GM13976 (cell line): Measurements from ENCODE around the gene MLEC.

Source experiments
- DNase-seq: peaks from one replicate; pipeline ENCODE4 v3.0.0; 2012; ENCODE audit warnings: low spot score
- in situ Hi-C: fragments of 300-500 bp; cut with MboI; formaldehyde crosslinking; loops from one replicate; pipeline ENCODE4 v1.12.0; 2022; ENCODE audit warnings: low sequenced_read_pairs, mixed read lengths, inconsistent platforms; ENCODE audit not compliant: unreplicated experiment
- TF ChIP-seq, protein P1 (sequence below): IDR thresholded peaks from 2 replicates; pipeline ENCODE4 v1.5.1; 2012; ENCODE audit warnings: borderline replicate concordance, mild to moderate bottlenecking; ENCODE audit not compliant: insufficient read depth; ENCODE audit errors: extremely low read depth, missing control alignments, control extremely low read depth

MLEC gene

DNA sequence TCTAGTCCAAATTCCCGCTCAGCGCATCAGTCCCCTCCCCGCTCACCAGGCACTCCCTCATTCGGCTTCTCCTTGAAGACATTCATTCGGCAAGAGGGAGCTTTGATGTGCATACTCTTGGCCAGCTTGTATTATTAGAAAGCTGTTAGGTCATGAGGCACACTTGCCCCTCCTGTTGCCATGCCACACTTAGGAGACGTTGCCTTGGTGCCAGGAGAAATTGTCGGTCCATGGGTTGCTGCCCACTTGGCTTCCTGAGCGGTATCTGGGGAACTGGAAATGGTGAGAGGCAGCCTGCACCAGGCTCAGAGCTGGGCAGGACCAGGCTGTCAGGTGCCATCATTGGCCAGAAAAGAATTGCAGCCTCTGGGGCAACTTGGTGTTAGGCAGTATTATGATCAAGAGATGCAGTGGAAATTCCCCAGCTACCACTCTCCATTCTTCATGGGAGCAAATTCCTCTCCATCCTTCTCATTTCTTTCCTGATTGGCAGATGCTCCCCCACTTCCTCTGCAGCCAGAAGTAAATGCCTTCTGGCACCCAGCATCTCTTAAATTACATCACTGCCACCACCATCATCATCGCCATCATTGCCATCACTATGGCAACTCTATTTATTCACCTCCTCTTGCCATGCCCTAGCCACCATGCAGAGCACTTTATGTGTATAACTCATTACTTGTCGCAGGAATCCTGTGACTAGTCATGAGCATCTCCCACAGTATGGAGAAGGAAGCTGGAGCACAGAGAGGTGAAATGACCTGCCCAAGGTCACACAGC lies 34.1 kb upstream of the MLEC start:
- no peak for DNase-seq
- in situ Hi-C loops, result no loop called here
- TF ChIP-seq, protein P1, sequence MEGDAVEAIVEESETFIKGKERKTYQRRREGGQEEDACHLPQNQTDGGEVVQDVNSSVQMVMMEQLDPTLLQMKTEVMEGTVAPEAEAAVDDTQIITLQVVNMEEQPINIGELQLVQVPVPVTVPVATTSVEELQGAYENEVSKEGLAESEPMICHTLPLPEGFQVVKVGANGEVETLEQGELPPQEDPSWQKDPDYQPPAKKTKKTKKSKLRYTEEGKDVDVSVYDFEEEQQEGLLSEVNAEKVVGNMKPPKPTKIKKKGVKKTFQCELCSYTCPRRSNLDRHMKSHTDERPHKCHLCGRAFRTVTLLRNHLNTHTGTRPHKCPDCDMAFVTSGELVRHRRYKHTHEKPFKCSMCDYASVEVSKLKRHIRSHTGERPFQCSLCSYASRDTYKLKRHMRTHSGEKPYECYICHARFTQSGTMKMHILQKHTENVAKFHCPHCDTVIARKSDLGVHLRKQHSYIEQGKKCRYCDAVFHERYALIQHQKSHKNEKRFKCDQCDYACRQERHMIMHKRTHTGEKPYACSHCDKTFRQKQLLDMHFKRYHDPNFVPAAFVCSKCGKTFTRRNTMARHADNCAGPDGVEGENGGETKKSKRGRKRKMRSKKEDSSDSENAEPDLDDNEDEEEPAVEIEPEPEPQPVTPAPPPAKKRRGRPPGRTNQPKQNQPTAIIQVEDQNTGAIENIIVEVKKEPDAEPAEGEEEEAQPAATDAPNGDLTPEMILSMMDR, result no peak

DNA sequence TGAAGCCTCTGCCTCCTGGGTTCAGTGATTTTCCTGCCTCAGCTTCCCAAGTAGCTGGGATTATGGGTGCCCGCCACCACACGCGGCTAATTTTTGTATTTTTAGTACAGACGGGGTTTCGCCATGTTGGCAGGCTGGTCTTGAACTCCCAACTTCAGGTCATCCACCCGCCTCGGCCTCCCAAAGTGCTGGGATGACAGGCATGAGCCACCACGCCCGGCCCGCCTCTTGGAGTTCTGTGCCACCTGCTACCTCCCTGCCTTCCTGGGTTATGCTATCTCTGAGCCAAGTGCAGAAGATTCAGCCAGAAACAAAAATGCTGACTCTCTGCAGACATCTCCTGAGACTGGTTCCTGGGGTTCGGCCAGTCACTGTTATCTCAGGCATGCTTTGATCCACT lies 33.3 kb upstream of the MLEC start:
- in situ Hi-C loops, result no loop called here
- no peak for DNase-seq
- TF ChIP-seq, protein P1, result no peak

DNA sequence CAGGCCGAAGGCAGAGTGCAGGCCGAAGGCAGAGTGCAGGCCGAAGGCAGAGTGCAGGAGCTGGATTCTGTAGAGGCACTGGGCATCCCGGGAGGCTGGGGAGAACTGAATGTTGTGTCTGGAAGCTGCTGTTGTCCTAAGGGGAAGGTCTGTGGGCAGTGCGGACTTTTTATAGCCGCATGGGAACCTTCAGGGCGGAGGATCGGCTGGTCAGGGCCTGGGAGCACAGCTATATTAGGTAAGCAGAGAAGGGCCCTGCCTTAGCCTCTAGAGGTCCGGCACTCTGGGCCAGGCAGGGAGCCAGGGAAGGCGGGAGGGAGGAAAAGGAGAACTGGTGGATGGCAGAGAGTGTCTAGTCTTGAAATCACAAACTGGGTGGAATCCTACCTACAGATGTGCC lies 32.3 kb upstream of the MLEC start:
- no peak for DNase-seq
- TF ChIP-seq, protein P1, result no peak
- in situ Hi-C loops, result no loop called here

DNA sequence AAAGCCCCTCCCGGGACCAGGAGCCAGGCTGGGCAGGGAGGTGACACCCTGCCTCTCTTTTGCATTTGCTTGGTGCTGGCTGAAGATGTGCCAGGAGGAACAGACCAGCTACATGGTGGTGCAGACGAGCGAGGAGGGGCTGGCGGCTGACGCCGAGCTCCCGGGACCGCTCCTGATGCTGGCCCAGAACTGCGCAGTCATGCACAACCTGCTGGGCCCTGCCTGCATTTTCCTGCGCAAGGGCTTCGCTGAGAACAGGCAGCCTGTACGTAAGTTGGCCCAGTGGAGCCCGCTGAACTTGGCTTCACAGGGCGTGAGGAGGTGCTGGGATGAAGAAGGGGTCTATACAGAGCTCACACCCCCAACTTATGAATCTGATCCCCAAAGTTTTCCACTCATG lies 30.9 kb upstream of the MLEC start:
- no peak for DNase-seq
- TF ChIP-seq, protein P1, result no peak
- in situ Hi-C loops, result no loop called here

DNA sequence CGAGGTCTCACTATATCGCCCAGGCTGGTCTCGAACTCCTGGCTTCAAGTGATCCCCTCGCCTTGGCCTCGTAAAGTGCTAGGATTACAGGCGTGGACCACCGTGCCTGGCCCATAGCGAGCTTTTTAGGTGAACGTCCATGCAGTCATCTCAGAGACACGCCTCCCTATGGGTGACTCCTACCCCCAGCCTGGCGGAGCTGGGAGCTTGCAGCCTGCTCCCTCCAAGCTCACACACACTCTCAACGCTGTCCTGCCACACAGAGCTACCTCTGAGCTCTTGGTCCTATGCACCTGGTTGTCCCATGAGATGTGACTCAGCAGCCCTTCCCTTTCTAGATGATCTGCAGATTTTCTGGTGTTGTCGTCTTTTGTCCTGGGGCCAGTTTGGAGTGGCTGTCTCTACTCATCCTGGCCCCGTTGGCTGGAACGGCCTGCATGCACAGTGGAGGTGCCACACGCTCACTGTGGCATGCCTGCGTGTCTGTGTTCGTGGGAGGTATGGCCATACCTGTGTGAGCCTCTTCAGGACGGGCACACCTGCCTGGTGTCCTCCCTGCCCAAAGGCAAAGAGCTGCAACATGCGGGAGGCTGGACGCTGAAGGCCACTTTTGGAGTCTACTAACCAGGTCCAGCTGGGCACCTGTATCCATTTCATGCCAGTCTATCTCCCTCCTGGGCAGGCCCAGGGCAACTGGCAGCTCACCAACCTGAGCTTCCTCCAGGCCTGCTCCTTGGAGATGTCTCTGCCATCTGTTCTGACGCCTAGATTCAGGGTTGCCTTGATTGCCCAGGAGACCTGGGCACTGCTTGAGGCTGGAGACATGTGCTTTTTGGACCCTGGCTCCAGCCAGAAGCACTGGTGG lies 28.4 kb upstream of the MLEC start:
- TF ChIP-seq, protein P1, result no peak
- no peak for DNase-seq
- in situ Hi-C loops, result no loop called here

DNA sequence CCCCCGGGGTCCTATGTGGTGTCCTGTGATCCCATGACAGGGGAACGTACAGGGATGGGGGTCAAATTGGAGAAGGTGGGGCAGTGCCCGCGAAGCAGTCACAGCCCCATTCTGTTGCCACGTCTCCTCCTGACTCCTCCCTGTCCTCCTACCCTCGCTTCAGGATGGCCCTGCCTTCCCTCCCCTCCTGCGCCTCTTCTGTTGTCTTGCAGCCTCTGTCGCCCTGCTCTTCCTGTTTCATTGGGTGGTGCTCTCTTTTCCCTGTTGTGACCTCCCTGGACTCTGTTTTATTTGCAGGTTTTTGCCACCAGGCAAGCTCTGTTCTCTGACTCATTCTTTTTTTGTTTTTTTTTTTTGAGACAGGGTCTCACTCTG lies 27.8 kb upstream of the MLEC start:
- DNase-seq, result no peak
- TF ChIP-seq, protein P1, result no peak
- in situ Hi-C loops, result no loop called here
